Fibroblast of the aortic adventitia (primary cell): ENCODE data around the gene ZMIZ1. TPM values are rescaled to one million over a fixed set of nuclear protein-coding genes. Genes with fewer than 3 reads are reported as not detected.

Experiments
- DNase-seq: peaks from one replicate; pipeline ENCODE4 v3.0.0-alpha.2; 2010; ENCODE audit warnings: low read depth
- H3K4me3 ChIP-seq: 2 replicates; pipeline ENCODE4 v1.5.1; 2011; ENCODE audit warnings: low read depth, mild to moderate bottlenecking, control low read depth, low read length, moderate library complexity
- CTCF ChIP-seq: IDR thresholded peaks from 2 replicates; pipeline ENCODE4 v1.5.1; 2011; ENCODE audit warnings: mild to moderate bottlenecking, low read length, control low read depth, inconsistent platforms; ENCODE audit not compliant: insufficient read depth
- total RNA-seq: library from RNA; depleted of rRNA; stranded (reverse); fragments of >200 nt; gene quantifications from 2 replicates; pipeline ENCODE4 v1.2.3, GENCODE V29; 2012; ENCODE audit warnings: low replicate concordance

ZMIZ1 gene
- total RNA-seq, 1 donor = 28.1 TPM

- DNase-seq = no peak
- no peak overlapping the region for H3K4me3 ChIP-seq
- TF ChIP-seq CTCF = no peak
These were observed 109.4 kb downstream of the ZMIZ1 start for GRCh38 chr10:79178070-79178576.

- no peak for TF ChIP-seq CTCF
- DNase-seq = peak; percentile 86
- no peak overlapping the region for H3K4me3 ChIP-seq
These were observed 109.9 kb downstream of the ZMIZ1 start for GRCh38 chr10:79178614-79179163.

- DNase-seq = no peak
- no peak overlapping the region for H3K4me3 ChIP-seq
- TF ChIP-seq CTCF = peak; percentile 14
These were observed 110.6 kb downstream of the ZMIZ1 start for GRCh38 chr10:79179164-79179956.

GRCh38 chr10:79179957-79180309 lies 111.2 kb downstream of the ZMIZ1 start:
- no peak for DNase-seq
- H3K4me3 ChIP-seq = no peak overlapping the region
- no peak for TF ChIP-seq CTCF

- no peak for DNase-seq
- no peak for TF ChIP-seq CTCF
- no peak overlapping the region for H3K4me3 ChIP-seq
These were observed 111.9 kb downstream of the ZMIZ1 start for GRCh38 chr10:79180414-79181221.

DNA sequence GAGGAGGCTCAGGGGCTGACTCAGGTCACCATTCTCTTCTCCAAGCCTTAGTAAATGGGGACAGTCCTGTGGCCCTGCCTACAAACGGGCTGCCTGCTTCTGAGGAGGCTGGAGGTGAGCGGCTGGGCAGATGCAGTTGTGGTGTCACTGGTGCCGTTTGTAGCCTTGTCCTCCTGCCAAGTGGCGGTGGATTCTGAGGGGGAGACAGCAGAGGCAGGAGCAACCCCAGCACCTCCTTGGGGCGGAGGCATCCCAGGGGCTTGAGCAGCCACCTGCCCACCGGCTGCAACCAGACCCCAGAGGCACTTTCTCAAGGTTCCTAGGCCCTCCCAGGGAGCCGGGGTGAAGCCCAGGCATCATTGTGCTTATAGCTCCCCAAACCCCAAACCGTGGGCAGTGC lies 112.5 kb downstream of the ZMIZ1 start:
- no peak for DNase-seq
- no peak for TF ChIP-seq CTCF
- H3K4me3 ChIP-seq = no peak overlapping the region
